Measurements from ENCODE around the gene SASH1.

The SASH1 gene

GRCh38 chr6:148342350-148343046 is at the start of gene SASH1:
SASH1 (plus strand) TSS chr6:148342838; CDS start chr6:148343068, 230 bp downstream.
- DNase-seq: peak in 1 of 2 experiments; percentile 3

DNA sequence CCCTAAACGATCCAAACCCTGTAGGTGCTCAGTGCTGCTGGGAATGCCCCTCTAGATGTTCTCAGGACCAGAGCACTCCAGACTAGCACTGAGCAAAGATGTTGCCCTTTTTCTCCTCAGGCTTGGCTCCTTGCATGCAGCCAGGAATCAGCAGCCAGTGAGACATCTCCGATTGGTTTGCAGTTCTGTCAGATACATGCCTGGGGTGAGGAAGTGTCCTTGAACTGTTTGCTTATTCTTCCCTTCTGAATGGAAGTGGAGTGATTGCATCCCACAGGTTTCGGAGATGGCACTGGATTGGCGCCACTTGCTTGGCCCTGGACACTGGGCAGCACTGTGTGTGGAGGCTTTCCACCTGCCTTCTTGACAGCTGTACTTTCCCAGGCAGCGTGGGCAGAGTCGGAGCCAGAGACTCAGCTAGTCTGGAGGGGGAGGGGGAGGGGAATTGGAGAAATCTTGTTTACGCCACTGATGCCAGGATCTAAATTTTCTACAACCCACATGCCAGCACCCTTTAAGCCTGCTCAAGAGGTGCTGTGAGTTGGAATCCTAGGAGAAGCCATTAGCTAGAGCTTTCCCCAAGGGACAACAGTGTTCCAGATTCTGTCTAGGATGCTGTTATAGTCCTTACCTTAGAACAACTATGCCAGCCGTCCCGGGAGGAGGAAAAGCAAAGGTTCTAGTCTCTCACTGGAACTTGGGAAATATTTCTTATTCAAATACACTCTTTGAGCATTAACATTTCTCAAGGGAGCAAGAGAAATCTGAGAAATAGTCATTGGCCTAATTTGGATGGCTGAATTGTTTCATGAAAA is 49.2 kb upstream of the SASH1 start:
- no peak for DNase-seq

- no peak for DNase-seq
These were observed 48.6 kb upstream of the SASH1 start for GRCh38 chr6:148294059-148294458.

- DNase-seq: no peak
These were observed 47.3 kb upstream of the SASH1 start for GRCh38 chr6:148295261-148295887.

GRCh38 chr6:148296771-148297170 is 45.9 kb upstream of the SASH1 start:
- no peak for DNase-seq

DNA sequence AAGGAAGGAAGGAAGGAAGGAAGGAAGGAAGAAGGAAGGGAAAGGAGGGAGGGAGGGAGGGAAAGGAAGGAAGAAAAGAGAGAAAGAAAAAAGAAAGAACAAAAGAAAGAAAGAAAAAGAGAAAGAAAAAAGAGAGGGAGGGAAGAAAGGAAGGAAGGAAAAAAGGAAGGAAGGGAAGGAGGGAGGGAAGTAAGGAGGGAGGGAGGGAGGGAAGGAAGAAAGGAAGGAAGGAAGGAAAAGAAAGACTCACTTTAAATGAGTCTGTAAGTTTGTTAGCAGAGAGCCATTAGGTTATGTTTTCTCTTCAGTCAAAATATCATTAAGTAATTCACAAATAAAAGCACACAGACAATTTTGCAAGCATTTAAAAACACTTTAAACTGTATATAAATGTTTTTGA is 44.0 kb upstream of the SASH1 start:
- no peak for DNase-seq

DNA sequence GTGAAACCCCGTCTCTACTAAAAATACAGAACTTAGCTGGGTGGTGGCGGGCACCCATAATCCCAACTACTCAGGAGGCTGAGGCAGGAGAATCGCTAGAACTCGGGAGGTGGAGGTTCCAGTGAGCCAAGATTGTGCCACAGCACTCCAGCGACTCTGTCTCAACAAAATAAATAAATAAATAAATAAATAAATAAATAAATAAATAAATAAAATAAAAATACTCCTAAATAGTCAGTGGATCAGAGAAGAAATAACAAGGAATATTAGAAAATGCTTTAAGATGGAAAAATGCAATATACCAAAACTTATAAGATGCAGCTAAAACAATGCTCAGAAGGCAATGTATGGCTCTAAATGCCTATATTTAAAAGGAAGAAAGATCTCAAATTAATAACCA is 39.0 kb upstream of the SASH1 start:
- DNase-seq: no peak

DNA sequence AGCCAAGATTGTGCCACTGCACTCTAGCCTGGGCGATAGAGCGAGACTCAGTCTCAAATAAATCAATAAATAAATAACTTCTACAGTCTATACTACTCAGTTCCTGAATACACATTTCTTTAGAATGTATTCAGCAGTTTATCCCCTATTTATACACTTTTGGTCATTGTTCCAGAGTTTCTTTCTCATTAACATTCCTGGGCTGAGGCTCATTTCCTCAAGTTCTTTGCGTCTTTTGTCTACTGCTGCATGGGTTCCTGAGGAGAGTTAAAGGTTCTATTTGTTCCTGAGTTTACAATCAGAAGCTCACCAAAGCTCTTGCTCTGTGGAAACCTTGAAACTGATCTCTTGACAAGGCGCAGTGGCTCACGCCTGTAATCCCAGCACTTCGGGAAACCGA is 37.7 kb upstream of the SASH1 start:
- no peak for DNase-seq

GRCh38 chr6:148306286-148306685 is 36.4 kb upstream of the SASH1 start:
- DNase-seq: no peak

- DNase-seq: no peak
These were observed 35.2 kb upstream of the SASH1 start for GRCh38 chr6:148307405-148307804.

GRCh38 chr6:148309301-148309700 is 33.3 kb upstream of the SASH1 start:
- DNase-seq: no peak

GRCh38 chr6:148311966-148312669 is 30.5 kb upstream of the SASH1 start:
- no peak for DNase-seq

- DNase-seq: no peak
These were observed 29.1 kb upstream of the SASH1 start for GRCh38 chr6:148313488-148313887.

GRCh38 chr6:148316308-148316707 is 26.3 kb upstream of the SASH1 start:
- no peak for DNase-seq

DNA sequence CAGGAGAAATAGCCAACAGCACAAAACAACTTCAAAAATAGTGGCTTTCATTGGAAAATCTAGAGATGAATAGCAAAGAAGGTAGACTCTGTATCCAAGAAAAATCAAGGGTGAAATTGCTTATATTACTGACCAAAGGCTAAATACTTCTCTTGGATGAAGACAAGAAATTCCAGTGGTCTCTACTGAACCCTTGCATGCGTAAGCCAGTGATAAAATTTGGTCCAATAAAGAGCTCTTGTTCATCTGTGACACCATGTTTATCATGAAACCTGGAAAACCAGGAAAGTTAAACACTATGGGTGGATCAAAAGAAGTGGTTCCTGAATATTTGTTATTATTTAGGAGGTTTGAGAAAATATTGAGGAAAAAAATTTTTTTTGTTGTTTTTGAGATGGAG is 25.6 kb upstream of the SASH1 start:
- no peak for DNase-seq

GRCh38 chr6:148317739-148318138 is 24.9 kb upstream of the SASH1 start:
- DNase-seq: no peak

DNA sequence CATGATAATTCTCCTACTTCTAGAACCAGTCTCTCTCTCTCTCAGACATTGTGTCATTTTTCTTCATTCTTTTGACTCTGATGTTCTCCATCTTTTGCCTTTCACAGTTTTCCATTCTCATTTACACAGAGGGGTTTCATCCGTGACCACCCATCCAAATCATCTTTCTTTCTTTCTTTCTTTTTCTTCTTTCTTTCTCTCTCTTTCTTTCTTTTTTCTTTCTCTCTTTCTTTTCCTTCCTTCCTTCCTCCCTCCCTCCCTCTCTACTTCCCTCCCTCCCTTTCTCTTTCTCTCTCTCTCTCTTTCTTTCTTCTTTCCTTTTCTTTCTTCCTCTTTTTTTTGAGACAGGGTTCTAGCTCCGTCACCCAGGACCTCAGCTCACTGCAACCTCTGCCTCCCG is 19.9 kb upstream of the SASH1 start:
- DNase-seq: no peak

GRCh38 chr6:148323344-148323743 is 19.3 kb upstream of the SASH1 start:
- no peak for DNase-seq

DNA sequence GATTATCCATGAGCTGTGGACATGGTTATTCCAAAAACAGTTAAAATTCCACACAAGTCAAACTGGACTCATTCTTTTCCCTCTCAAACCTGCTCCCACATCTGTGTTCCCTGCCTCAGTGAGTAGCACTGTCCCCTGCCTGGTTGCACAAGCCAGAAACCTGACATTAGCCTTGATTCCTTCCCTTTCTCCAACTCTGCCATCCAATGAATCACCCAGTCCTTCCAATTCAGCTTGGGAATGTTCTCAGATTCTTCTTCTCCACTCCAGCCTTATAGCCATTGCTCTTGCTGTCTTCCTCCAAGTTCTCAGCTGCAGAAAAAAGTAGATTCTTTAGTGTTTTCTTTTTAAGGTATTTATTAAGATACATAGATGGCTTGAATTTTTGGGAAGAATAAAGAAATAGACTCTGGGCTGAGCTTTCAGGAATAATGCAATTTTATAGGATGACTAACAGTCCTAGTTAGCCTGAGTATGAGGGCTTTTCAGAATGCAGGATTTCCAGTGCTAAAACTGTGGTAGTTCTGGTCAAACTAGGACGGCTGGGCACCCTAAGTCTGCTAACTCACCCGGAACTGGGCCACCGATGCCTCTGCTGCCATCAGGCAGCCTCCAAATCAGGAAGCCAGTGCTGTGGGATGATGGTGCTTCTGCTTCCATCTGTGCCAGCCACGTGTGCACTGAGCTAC is 18.2 kb upstream of the SASH1 start:
- DNase-seq: no peak

- DNase-seq: no peak
These were observed 17.1 kb upstream of the SASH1 start for GRCh38 chr6:148325316-148326068.

DNA sequence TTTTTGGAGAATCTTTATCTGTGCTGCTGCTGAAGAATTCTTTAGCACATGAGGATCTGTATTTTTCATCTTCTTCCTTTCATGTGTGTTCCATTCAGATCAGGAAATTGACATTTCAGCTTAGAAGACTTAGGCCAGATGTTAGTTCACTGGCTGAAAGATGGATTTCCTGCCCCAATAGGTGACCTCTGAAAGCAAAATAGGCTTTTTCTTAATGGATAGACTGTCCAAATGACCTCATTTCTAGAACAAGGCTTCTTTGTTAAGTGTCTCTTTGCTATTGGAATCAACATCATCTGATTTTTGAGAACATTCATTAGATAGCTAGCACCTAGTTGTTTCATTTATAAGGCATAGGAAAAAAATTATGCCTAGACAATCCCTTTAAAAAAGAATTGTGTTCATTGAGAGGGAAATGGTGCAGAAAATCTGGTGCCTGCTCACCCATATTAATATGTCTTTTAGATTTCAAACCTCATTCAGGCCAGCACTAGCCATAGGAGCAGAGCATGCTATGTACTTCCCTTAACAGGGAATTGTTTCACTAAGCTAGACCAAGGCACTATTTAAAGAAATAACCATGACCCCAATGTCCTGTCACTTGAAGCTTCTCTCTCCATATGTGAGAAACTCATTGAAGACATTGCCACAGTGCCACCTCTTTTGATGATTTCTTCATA is 13.6 kb upstream of the SASH1 start:
- no peak for DNase-seq

Measured in stimulated activated CD4-positive, alpha-beta T cell treated with anti-CD3 and anti-CD28 coated beads, Interleukin-4, amount 100 ng/mL, for 4 hours (primary cell).